SK-N-SH treated with all-trans-retinoic acid at 6 μM for 48 hours (cell line): Measurements from ENCODE around the gene EXTL1.

Source experiments
- ARNTL ChIP-seq: fragments of 450-650 bp; formaldehyde crosslinking; IDR thresholded peaks from 2 replicates; pipeline ENCODE4 v1.5.0; 2020; ENCODE audit warnings: low read depth, mild to moderate bottlenecking, moderate library complexity, borderline replicate concordance
- POU6F1 ChIP-seq: fragments of 250-450 bp; sonication (Bioruptor Pico); IDR thresholded peaks from 2 replicates; pipeline ENCODE4 v1.8.0; 2021; ENCODE audit warnings: low read depth, mild to moderate bottlenecking, moderate library complexity, borderline replicate concordance
- PPARA ChIP-seq: fragments of 250-450 bp; sonication (Bioruptor Pico); IDR thresholded peaks from 2 replicates; pipeline ENCODE4 v1.5.0; 2020; ENCODE audit warnings: mild to moderate bottlenecking, borderline replicate concordance
- SNAI2 ChIP-seq: fragments of 250-450 bp; sonication (Bioruptor Pico); IDR thresholded peaks from 2 replicates; pipeline ENCODE4 v1.5.0; 2020; ENCODE audit warnings: mild to moderate bottlenecking, moderate library complexity
- ZFP30 ChIP-seq: fragments of 450-650 bp; formaldehyde crosslinking; IDR thresholded peaks from 2 replicates; pipeline ENCODE4 v1.5.0; 2022; ENCODE audit warnings: mild to moderate bottlenecking, moderate library complexity
- TF ChIP-seq, protein P1 (sequence below): fragments of 250-450 bp; sonication (Bioruptor Pico); IDR thresholded peaks from 2 replicates; pipeline ENCODE4 v1.8.0; 2020; ENCODE audit warnings: mild to moderate bottlenecking, moderate library complexity, borderline replicate concordance
- TF ChIP-seq, protein P2 (sequence below): fragments of 250-450 bp; sonication (Bioruptor Pico); IDR thresholded peaks from 2 replicates; pipeline ENCODE4 v1.5.1; 2021; ENCODE audit warnings: mild to moderate bottlenecking, moderate library complexity

DNA sequence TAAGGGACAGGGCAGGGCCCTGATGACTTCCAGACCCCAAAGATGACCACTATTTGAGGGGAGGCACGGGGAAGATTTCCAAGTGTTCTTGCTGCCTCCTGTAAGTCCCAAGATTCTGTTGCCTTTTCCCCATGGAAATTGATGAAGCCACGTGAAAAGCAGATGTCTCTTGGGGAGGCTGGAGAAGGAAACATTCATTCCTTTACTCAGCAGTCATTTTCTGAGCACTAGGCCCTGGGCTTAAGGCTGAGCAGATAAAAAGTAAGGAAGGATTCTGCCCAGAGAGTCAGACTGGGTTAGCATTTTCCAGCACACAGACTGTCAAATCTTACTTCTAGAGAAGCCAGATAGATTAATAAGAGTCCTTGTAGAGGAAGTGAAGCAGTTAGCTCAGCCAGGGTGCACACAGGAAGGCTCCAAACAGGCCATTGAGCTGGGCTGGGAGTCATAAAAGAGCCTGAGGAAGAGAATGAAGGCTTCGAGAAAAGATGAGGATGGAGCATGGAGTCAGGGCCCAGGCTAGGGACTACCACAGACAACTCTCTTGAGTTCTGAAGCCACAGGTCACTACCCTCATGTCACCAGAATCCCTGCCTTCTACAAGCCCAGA lies 10.1 kb downstream of the EXTL1 start:
- TF ChIP-seq, protein P1, sequence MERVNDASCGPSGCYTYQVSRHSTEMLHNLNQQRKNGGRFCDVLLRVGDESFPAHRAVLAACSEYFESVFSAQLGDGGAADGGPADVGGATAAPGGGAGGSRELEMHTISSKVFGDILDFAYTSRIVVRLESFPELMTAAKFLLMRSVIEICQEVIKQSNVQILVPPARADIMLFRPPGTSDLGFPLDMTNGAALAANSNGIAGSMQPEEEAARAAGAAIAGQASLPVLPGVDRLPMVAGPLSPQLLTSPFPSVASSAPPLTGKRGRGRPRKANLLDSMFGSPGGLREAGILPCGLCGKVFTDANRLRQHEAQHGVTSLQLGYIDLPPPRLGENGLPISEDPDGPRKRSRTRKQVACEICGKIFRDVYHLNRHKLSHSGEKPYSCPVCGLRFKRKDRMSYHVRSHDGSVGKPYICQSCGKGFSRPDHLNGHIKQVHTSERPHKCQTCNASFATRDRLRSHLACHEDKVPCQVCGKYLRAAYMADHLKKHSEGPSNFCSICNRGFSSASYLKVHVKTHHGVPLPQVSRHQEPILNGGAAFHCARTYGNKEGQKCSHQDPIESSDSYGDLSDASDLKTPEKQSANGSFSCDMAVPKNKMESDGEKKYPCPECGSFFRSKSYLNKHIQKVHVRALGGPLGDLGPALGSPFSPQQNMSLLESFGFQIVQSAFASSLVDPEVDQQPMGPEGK (CRISPR knock-in tag) = no peak
- TF ChIP-seq, protein P2, sequence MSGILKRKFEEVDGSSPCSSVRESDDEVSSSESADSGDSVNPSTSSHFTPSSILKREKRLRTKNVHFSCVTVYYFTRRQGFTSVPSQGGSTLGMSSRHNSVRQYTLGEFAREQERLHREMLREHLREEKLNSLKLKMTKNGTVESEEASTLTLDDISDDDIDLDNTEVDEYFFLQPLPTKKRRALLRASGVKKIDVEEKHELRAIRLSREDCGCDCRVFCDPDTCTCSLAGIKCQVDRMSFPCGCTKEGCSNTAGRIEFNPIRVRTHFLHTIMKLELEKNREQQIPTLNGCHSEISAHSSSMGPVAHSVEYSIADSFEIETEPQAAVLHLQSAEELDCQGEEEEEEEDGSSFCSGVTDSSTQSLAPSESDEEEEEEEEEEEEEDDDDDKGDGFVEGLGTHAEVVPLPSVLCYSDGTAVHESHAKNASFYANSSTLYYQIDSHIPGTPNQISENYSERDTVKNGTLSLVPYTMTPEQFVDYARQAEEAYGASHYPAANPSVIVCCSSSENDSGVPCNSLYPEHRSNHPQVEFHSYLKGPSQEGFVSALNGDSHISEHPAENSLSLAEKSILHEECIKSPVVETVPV (CRISPR knock-in tag) = no peak
- no peak for TF ChIP-seq ARNTL (CRISPR knock-in tag)
- no peak for TF ChIP-seq ZFP30 (CRISPR knock-in tag)
- TF ChIP-seq SNAI2 (CRISPR knock-in tag) = no peak
- no peak for TF ChIP-seq POU6F1 (CRISPR knock-in tag)
- no peak for TF ChIP-seq PPARA
